Kidney (tissue), 14 donors: ENCODE measurements around the gene DPAGT1. TPM values are rescaled to one million over a fixed set of nuclear protein-coding genes. Genes with fewer than 3 reads are reported as not detected.
A peak's percentile ranks its signal among the peaks of the same experiment; 100 is the strongest.

ENCODE experiments used
- DNase-seq, 5 donors: peaks; one replicate each; pipeline ENCODE4 v3.0.0-alpha.2; 2013 to 2020
- FAIRE-seq: peaks from 2 replicates; lab custom pipeline; 2012; peaks lifted over from hg19 to GRCh38; lab: Jason Lieb, UNC
- H3K27ac ChIP-seq, 2 donors: one replicate each; pipeline ENCODE4 v1.7.0; 2013; ENCODE audit warnings: low read depth in 2 of 2, low read length in 2 of 2, inconsistent platforms in 1 of 2
- H3K27me3 ChIP-seq: one replicate; pipeline ENCODE4 v1.7.1; 2013; ENCODE audit warnings: low read length, inconsistent platforms; ENCODE audit not compliant: control insufficient read depth, insufficient read depth
- H3K36me3 ChIP-seq, 3 donors: one replicate each; pipeline versions ENCODE4 v1.7.0 to v1.7.1; 2013; ENCODE audit warnings: low read length in 3 of 3, control low read depth in 1 of 3, inconsistent platforms in 1 of 3; ENCODE audit not compliant: insufficient read depth in 3 of 3, control insufficient read depth in 2 of 3
- H3K4me1 ChIP-seq, 3 donors: one replicate each; pipeline versions ENCODE4 v1.7.0 to v1.7.1; 2013; ENCODE audit warnings: low read length in 3 of 3, inconsistent platforms in 1 of 3, low read depth in 1 of 3; ENCODE audit not compliant: control insufficient read depth in 2 of 3, insufficient read depth in 2 of 3
- H3K4me3 ChIP-seq, 3 donors: one replicate each; pipeline versions ENCODE4 v1.7.0 to v1.8.1; 2013; ENCODE audit warnings: low read length in 3 of 3, control low read depth in 1 of 3, inconsistent platforms in 1 of 3
- H3K9ac ChIP-seq, 3 donors: one replicate each; pipeline versions ENCODE4 v1.7.0 to v1.7.1; 2013; ENCODE audit warnings: low read length in 3 of 3, control low read depth in 1 of 3, inconsistent platforms in 1 of 3
- H3K9me3 ChIP-seq, 3 donors: one replicate each; pipeline versions ENCODE4 v1.7.0 to v1.7.1; 2013; ENCODE audit warnings: low read length in 3 of 3, control low read depth in 1 of 3, inconsistent platforms in 1 of 3; ENCODE audit not compliant: control insufficient read depth in 2 of 3, insufficient read depth in 1 of 3
- CTCF ChIP-seq: IDR thresholded peaks from 3 replicates; pipeline ENCODE4 v1.5.1; 2012; ENCODE audit warnings: mild to moderate bottlenecking, moderate library complexity, borderline replicate concordance; ENCODE audit not compliant: insufficient read depth; ENCODE audit errors: extremely low read depth
- intact Hi-C: fragments of 100-400 bp; cut with DNase I; formaldehyde crosslinking; loops from one replicate; pipeline ENCODE4 v1.11.1; 2022
- polyA plus RNA-seq: library from polyadenylated mRNA; stranded (reverse); fragments of 350-450 nt; fragmentation: Illumina TruSeq; extraction: RNeasy Lipid Tissue Mini Kit (QIAGEN cat#74804); gene quantifications from one replicate; pipeline ENCODE4 v1.2.3, GENCODE V29; 2014; ENCODE audit warnings: low read depth, low replicate concordance; ENCODE audit not compliant: insufficient read depth
- total RNA-seq: library from RNA; stranded (reverse); fragmentation: NEBNext Ultra II Directional; extraction: Animal tissue kit (Norgen Biotek cat#: 25700); gene quantifications from one replicate; pipeline ENCODE4 v1.2.1, GENCODE V29; 2021
- donor health status: control.
- donor health status: control.
- donor health status: control.
- donor health status: control.
- donor health status: control.
- donor health status: DM: yes; HTN: yes; CAD: no.
- donor health status: Normal renal cell carcinoma (clear cell type).

DPAGT1 gene
- total and polyA plus RNA-seq, 2 donors from 2014 or later: 34.8 to 41.0 TPM

- FAIRE-seq (no peak), DNase-seq (no peak)
- H3K27ac ChIP-seq: no peak overlapping the region
- peaks cover 2 to 6% (median 4%) of the 10 kb centered on the region in 3 donors for H3K4me1 ChIP-seq
- TF ChIP-seq CTCF: no peak
- H3K36me3 ChIP-seq: peaks cover 0 to 24% (median 16%) of the 10 kb centered on the region in 3 donors
- H3K9me3 ChIP-seq: no peaks in the 10 kb centered on the region
- H3K9ac ChIP-seq: no peak overlapping the region
- H3K4me3 ChIP-seq: no peak overlapping the region
- intact Hi-C loops: no loop called here
- no peaks in the 10 kb centered on the region for H3K27me3 ChIP-seq
These were observed 14.9 kb upstream of the DPAGT1 start for GRCh38 chr11:119116601-119117000.

- DNase-seq (no peak), FAIRE-seq (no peak)
- Histone ChIP-seq H3K36me3 (peaks cover 0 to 28% (median 19%) of the 10 kb centered on the region in 3 donors), H3K4me3 (no peak overlapping the region), H3K9ac (no peak overlapping the region), H3K9me3 (no peaks in the 10 kb centered on the region), H3K4me1 (peaks cover 2 to 6% (median 4%) of the 10 kb centered on the region in 3 donors), H3K27me3 (no peaks in the 10 kb centered on the region), H3K27ac (no peak overlapping the region)
- no peak for TF ChIP-seq CTCF
- intact Hi-C loops: no loop called here
These were observed 14.6 kb upstream of the DPAGT1 start for GRCh38 chr11:119116235-119116594.

- Histone ChIP-seq H3K36me3 (peaks cover 0 to 28% (median 22%) of the 10 kb centered on the region in 3 donors), H3K4me3 (no peak overlapping the region), H3K9ac (no peak overlapping the region), H3K27me3 (no peaks in the 10 kb centered on the region), H3K9me3 (no peaks in the 10 kb centered on the region), H3K4me1 (peaks cover 2 to 6% (median 3%) of the 10 kb centered on the region in 3 donors), H3K27ac (no peak overlapping the region)
- intact Hi-C loops: no loop called here
- no peak for TF ChIP-seq CTCF
- DNase-seq: peak in 1 of 5 donors; percentile 81
- no peak for FAIRE-seq
These were observed 14.0 kb upstream of the DPAGT1 start for GRCh38 chr11:119115484-119116234.

GRCh38 chr11:119114351-119114750 is 12.7 kb upstream of the DPAGT1 start:
- H3K4me3 ChIP-seq: no peak overlapping the region
- H3K9me3 ChIP-seq: no peaks in the 10 kb centered on the region
- peaks cover 0 to 28% (median 22%) of the 10 kb centered on the region in 3 donors for H3K36me3 ChIP-seq
- no peaks in the 10 kb centered on the region for H3K27me3 ChIP-seq
- DNase-seq (no peak), FAIRE-seq (no peak)
- H3K27ac ChIP-seq: no peak overlapping the region
- intact Hi-C loops: no loop called here
- TF ChIP-seq CTCF: no peak
- H3K9ac ChIP-seq: no peak overlapping the region
- H3K4me1 ChIP-seq: peaks cover 0 to 12% (median 4%) of the 10 kb centered on the region in 3 donors
